Panc1 (cell line): ENCODE measurements around the gene SLC6A6.

Source experiments
- POLR2AphosphoS5 ChIP-seq: IDR thresholded peaks from 2 replicates; pipeline ENCODE4 v1.6.1; 2012; ENCODE audit warnings: mild to moderate bottlenecking, low read depth, low read length, moderate library complexity
- SIN3A ChIP-seq: IDR thresholded peaks from 2 replicates; pipeline ENCODE4 v1.6.1; 2012; ENCODE audit warnings: low read depth, mild to moderate bottlenecking, low read length, moderate library complexity, borderline replicate concordance; ENCODE audit not compliant: insufficient read depth
- TF ChIP-seq, protein P1 (sequence below): fragments of 450-650 bp; IDR thresholded peaks from 2 replicates; pipeline ENCODE4 v1.5.1; 2017; ENCODE audit warnings: mild to moderate bottlenecking
- TF ChIP-seq, protein P2 (sequence below), 2 experiments: IDR thresholded peaks; 2 replicates each; pipeline ENCODE4 v1.6.1; 2011 to 2012; ENCODE audit warnings: low read depth in 2 of 2, control low read depth in 1 of 2, low read length in 1 of 2, mild to moderate bottlenecking in 1 of 2, moderate library complexity in 1 of 2; ENCODE audit not compliant: insufficient read depth in 1 of 2

- TF ChIP-seq, protein P1, sequence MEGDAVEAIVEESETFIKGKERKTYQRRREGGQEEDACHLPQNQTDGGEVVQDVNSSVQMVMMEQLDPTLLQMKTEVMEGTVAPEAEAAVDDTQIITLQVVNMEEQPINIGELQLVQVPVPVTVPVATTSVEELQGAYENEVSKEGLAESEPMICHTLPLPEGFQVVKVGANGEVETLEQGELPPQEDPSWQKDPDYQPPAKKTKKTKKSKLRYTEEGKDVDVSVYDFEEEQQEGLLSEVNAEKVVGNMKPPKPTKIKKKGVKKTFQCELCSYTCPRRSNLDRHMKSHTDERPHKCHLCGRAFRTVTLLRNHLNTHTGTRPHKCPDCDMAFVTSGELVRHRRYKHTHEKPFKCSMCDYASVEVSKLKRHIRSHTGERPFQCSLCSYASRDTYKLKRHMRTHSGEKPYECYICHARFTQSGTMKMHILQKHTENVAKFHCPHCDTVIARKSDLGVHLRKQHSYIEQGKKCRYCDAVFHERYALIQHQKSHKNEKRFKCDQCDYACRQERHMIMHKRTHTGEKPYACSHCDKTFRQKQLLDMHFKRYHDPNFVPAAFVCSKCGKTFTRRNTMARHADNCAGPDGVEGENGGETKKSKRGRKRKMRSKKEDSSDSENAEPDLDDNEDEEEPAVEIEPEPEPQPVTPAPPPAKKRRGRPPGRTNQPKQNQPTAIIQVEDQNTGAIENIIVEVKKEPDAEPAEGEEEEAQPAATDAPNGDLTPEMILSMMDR: no peak
- no peak for TF ChIP-seq POLR2AphosphoS5
- no peak for TF ChIP-seq SIN3A
- TF ChIP-seq, protein P2, sequence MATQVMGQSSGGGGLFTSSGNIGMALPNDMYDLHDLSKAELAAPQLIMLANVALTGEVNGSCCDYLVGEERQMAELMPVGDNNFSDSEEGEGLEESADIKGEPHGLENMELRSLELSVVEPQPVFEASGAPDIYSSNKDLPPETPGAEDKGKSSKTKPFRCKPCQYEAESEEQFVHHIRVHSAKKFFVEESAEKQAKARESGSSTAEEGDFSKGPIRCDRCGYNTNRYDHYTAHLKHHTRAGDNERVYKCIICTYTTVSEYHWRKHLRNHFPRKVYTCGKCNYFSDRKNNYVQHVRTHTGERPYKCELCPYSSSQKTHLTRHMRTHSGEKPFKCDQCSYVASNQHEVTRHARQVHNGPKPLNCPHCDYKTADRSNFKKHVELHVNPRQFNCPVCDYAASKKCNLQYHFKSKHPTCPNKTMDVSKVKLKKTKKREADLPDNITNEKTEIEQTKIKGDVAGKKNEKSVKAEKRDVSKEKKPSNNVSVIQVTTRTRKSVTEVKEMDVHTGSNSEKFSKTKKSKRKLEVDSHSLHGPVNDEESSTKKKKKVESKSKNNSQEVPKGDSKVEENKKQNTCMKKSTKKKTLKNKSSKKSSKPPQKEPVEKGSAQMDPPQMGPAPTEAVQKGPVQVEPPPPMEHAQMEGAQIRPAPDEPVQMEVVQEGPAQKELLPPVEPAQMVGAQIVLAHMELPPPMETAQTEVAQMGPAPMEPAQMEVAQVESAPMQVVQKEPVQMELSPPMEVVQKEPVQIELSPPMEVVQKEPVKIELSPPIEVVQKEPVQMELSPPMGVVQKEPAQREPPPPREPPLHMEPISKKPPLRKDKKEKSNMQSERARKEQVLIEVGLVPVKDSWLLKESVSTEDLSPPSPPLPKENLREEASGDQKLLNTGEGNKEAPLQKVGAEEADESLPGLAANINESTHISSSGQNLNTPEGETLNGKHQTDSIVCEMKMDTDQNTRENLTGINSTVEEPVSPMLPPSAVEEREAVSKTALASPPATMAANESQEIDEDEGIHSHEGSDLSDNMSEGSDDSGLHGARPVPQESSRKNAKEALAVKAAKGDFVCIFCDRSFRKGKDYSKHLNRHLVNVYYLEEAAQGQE (IDR thresholded peaks at IDR 0.05; ENCODE audit: insufficient read depth in 1 of 2, low read depth in 2 of 2, low read length in 1 of 2): no peak
These were observed 68.6 kb downstream of the SLC6A6 start for GRCh38 chr3:14471016-14471415.
